Stimulated activated CD4-positive, alpha-beta T cell treated with anti-CD3 and anti-CD28 coated beads, Interleukin-12 subunit alpha, Interleukin-12 subunit beta, amount 100 ng/mL, for 48 hours (primary cell): ENCODE results near the gene CHAF1A.

Source experiments
- DNase-seq, 3 donors: peaks; one replicate each; pipeline ENCODE4 v3.0.0-alpha.2; 2020; ENCODE audit warnings: low read depth in 2 of 3, low spot score in 1 of 3

Gene CHAF1A

DNA sequence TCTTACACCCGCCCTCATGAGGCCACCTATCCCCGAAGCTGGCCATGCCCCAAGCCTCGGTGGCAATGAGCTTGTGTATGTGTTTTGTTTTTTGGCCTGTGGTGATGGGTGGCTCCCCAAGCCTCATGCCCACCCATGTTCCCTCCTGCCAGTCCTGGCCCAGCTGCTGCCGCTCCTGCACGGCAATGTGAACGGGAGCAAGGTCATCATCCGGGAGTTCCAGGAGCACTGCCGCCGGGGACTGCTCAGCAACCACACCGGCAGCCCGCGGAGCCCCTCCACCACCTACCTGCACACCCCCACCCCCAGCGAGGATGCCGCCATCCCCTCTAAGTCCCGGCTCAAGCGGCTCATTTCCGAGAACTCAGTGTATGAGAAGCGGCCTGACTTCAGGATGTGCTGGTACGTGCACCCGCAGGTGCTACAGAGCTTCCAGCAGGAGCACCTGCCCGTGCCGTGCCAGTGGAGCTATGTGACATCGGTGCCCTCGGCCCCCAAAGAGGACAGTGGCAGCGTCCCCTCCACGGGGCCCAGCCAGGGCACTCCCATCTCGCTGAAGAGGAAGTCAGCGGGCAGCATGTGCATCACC lies 30.6 kb downstream of the CHAF1A start:
- DNase-seq, result no peak

DNA sequence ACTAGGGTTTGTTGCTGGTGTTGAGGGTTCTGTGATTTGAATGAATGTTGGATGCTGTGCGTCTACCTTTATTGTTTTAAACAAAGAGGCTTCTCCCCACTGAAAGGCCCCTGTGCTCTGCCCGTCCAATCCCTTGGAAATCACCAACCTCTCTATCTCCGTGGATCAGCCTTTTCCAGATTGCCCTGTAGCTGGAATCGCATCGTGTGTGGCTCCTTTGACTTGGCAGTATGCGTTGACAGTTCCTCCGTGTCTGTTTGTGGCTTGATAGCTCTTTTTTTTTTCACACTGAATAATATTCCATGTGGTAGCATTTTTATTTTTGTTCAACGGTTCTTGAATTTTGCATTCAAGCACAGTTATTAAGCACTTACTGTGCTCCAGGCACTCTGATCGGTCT lies 32.0 kb downstream of the CHAF1A start:
- DNase-seq, result no peak

DNA sequence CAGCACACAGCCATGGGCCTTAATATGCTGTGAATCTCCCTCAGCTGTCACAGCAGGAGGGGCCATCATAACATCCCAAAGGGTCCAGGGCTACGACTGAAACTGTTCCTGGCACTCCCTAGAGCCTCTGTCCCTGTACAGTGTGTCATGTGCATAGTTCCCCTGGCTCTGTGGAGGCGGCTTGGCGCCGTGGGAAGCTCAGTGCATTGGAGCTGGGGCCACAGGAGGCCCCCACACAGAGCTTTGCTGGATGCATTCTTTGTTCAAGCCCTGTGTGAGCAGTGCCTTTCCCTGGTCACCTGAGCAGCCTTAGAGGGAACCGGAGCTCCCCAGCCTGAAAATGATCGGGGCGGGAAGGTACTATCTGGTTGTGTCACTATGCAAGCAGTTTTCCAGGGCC lies 33.8 kb downstream of the CHAF1A start:
- DNase-seq, result no peak

DNA sequence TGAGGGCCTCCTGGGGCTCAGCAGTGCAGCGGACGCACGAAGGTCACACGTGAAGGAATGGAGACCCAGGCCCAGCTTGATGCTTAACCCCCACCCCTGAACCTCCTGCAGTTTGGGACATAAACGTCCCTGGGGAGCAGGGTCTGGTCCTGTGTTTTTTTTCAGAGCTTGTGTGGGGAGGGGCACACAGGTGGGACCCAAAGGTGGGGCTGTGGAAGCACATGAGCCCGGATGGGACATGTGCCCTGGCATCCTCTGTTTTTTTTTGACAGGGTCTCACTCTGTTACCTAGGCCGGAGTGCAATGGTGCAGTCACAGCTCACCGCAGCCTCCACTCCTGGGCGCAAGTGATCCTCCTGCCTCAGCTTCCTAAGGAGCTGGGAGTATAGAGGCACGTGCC lies 34.7 kb downstream of the CHAF1A start:
- no peak for DNase-seq

DNA sequence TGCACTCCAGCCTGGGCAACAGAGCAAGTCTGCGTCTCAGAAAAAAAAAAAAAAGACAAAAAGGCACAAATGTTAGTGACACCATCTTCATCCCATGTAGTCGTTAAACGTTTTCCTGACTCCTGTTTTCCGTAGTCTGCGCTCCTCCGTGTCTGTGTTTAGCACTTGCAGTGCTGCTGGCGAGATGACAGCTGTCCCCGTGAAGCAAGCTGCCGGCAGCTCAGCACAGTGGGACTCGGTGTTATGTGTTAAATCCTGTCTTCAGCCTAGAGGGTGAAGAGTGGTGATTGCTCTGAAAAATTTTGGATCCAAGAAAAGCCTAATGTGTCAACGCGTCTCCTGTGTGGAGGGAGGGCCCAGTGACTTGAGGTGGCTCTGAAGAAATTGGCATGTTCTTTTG lies 36.8 kb downstream of the CHAF1A start:
- no peak for DNase-seq

DNA sequence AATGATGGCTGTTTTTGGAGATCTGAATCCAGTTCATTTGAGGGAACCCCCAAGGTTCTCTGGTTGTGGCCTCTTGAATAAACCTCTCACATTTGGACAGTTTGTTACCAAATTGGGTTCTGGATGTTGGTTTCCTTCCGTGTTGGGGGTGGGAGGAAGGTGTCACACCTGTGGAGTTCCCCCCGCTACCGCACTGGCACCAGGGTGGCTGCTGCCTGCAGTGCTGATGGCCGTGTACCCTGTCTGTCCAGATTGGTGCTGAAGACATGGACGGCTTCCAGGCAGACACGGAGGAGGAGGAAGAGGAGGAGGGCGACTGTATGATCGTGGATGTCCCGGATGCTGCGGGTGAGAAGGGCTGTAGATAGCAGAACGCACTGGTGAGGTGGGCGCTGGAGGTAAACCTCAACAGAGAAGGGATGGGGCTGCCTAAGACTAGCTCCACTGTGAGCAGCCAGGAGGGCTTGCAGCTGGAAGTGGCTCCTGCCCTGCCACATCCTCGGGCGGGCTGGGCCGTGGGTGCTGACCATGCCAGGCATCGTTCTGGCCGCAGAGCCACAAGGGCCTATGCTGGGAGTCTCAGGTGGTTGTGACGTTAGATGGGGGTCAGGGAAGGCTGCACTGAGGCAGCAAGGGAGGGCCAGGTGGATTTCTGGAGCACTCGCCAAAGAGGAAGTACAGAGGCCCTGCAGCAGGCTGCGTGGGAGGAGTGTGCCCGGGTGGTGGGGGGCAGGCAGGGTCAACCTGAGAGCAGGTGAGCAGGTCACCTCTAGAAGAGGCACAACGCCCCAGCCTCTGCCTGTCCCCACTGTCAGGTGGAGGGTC lies 39.8 kb downstream of the CHAF1A start:
- no peak for DNase-seq

DNA sequence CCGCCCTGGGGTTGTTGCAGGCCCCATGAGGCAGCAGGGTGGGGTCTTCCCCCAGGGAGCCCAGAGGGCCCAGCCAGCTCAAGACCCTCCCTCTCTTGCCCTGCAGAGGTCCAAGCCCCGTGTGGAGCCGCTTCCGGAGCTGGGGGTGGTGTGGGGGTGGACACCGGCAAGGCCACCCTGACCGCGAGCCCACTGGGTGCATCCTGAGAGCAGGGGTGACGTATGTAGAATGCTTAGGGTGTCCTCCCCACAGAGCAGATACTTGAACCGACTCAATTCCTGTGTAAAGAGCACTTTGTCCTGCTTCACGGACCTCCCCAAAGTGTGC lies 40.3 kb downstream of the CHAF1A start:
- DNase-seq, result no peak

DNA sequence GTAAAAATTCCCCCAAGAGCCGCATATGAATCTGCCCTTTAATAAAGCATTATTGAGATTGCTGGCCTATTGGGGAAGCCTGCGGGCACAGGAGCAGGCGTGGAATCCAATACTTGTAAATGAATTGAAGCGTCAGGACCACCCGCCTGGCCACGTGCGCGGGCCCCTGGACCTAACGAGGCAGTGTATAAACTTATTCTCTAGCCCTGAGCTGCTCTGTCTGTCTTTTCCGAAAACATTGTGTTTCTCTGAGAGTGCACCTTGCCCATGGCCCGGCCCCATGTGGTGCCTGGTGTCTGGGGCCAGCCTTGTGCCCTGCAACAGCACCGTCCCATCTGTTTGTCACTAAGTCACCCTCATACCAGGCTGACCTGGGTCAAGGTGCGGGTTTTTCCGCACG lies 40.7 kb downstream of the CHAF1A start:
- no peak for DNase-seq

DNA sequence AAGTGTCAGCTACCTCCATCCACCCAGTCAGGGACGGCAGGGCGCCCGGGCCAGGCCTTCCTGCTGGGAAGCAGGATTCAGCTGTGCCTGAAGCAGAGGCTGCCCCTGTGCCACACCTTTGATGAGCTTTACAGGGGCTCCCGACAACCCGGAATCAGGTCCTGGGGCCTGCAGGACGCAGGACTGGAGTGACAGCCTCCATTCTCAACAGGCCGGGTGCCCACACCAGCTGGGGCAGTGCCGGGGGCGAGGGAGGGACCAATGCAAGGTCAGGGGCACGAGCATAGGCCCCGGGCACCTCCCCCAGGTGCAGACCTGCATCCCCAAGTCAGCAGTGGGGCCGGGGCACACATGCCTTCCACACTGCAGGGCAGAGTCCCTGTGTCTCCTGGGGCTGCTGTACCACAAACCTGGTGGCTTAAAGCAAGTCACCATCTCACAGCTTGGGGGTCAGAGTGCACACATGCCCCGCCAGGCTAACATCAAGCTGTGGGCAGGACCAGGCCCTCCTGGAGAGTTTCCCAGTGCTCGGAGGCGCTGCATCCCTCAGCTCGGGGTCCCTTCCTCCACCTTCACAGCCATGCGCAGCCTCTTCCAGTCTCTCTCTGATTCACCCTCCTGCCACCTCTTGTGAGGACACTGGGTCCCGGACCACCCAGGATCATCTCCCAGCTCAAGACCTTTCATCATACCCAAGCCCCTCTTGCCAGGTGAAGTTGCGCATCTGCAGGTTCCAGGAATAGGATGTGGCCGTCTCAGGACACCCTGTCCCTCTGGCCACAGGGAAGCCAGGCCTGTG lies 41.7 kb downstream of the CHAF1A start:
- no peak for DNase-seq

DNA sequence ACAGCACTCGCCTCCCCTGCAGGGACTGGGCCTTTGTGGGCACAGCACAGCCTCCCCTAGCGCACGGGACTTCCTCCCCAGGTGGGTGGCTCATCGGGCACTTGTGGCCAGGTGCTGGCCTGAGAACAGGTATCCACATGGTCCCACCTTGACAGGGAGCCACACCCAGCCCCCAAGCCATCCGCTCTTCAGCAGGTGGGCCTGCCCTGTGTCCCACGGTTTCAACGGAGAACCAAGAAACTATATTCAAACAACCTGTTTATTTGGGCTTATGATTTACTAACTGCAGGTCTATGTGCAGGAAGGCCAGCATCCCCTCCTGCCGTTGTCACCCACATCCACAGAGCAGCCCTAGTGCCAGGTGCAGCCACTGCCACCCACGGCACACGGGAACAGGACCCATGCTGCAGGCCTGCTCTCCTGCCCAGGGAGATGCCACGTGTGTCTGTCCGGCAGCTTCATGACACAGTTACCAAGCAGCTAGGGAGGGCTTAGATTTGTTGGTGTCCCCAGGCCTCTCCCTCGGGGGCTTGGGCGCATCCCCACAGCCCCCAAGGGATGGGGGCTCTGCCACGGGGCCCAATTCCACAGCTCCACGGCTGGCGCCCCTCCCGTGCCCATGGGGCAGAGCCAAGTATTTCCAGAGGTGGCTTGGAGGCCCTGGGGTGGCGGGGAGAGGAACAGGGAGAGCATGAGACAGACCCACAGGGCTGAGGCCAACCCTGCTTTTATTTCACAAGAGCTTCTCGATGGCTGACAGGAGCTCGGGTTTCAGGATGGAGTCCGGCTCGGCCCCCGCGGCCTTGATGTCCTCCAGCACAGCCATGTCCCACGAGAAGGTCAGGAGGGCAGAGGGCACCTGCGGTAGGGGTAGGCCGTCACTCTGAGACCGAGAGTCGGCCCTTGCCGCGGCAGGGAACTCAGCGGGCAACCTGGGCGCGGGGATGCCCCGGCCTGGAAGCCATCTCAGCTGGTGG lies 42.6 kb downstream of the CHAF1A start:
- no peak for DNase-seq

DNA sequence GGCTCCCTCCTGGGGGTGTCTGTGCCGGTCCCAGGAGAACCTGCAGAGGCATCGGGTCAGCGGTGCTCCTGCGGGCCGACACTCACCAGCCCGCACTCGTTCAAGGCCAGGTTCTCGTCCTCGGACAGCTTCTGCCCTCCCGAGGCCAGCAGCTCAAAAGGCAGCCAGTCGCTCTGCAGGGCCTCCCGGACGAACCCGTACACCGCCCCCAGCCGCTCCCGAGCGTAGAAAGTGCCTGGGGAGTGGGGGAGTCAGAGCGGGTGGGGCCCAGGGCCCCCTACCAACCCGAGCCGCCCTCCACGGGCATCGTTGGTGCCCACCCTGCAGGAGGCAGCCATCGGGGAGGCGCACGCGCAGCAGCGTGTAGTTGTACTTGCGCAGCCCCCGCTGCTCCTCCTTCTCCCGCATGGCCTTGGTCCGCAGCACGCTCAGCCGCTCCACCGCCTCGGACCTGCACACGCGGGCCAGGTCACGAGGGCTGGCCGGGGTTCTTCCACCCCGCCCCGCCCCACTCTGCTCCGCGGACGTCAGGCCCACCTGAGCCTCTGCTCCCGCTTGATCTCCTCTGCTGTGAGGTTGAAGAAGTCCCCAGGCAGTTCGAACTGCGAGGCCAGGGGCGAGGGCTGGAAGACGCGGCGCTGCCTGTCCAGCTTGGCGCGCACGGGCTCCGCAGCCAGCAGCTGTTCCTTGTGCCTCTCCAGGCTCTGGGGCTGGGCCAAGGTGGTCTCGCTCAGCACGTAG lies 43.7 kb downstream of the CHAF1A start:
- no peak for DNase-seq

DNA sequence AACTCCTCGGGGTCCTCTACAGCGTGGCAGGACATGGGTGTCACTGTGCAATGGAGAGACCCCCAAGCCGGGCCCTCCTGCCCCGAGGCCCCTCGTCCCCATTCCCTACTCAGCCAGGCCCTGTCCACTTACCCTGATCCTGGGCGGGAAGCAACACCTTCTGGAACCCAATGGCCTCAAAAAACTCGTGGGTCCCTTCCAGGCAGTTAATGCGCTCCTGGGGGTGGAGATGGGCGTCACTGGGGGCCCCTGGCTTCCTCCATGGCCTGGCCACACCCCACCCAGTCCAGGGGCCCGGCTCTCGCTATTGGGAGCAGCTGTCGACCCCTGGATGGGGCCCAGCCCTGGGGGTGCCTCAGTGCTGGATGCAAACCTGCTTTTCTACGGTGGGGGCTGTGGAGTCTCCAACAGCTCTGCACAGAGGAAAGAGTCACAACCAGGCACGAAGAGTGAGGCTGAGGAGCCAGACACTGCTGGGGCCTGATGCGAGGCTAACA lies 44.3 kb downstream of the CHAF1A start:
- no peak for DNase-seq

DNA sequence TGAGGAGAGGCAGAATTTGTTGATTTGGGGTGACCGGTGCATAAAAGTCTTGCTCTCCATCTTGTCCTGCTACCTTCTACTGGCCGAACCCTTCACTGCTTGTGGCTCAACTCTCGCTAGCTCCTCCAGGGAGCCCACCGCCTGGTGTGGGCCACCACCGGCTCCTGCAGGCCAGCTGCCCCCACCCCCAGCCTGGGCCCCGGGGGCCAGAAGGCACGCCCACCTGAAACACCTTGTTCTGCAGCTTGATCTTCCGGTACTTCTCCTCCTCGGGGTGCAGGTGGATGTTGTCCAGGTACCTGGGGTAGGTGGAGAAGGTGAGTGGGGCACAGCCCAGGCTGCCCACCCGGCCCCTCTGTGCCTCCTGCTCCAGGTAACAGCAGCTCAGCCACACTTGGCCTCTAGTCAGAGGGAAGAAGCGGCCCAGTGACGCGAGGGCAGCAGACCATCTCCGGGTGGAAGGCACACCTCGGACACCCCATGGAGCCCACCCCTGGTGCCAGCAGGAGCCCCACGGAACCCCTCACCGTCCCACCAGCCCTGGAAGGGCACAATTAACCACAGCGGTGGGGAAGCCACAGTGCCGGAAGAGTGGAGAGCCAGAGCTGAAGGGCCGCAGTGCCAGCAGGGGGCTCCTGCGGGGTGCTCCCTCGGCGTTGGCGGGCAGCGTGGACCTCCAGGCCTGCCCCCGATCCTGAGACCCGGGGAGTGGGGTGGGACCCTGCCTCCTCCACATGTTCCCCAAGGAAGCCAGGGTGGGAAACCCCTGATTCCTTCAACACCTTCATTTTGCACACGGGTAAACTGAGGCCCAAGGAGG lies 45.1 kb downstream of the CHAF1A start:
- DNase-seq, result no peak

DNA sequence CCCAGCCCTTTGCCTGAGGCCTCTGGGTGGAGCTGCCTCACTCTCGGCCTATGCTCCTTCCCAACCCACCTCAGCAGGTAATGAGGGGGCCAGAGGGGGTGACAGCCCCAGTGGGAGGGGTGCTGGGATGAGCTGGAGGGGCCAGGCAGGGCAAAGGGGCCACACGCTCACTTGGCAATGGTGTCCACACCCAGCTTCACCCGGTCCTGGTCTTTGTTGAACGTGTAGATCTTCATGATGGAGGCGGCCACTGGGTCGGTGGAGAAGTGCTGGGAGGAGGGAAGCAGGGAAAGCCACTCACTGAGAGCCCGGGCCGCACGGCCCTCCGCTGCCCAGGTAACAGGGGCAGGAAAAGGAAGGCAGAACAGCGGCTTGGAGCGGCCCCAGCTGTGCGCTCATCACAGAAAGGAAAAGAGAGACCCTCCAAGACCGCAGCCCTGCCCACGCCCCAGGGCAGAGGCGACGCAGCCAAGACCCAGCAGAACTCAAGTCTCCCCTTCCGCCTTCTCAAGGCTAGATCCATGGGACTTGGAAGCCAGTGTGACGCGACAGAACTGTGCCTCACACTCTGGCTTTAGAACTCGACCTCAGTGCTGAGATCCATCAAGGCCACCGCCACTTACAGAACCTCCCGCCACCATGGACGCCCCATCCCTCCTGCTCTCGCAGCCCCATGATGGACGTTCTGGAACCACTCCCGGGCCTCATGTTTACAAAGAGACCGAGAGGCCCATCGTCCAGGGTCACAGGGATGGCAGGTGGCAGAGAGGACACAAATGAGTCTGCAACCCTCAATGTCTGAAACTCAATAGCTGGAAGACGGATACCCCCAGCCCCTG lies 45.9 kb downstream of the CHAF1A start:
- no peak for DNase-seq

DNA sequence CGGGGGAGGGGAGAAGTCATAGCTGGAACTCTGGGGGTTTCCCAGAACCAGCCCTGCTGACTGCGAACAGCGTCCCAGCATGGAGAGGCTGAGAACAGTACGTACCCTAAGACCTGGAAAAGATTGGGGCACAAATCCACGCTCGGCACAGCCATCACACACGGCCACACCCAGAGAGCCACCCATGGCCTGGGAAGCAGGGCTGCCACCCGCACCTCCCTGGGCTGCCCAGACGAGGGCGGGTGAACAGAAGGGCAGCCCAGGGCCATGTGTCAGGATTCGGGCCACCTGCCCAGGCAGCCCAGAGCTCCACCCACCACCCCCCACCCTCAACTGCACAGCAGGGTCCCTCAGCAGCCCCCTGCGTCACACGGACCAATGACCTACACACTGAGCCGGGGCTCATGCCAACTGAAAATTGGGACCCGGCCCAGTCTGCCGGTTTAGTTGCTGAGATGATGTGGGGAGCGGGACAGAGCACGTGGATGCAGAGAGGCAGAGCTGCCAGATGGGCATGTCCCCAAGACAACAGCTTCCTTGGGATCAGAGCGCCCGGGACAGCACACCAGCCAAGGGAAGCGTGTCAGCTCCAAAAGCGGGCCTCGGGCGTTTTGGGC lies 46.7 kb downstream of the CHAF1A start:
- no peak for DNase-seq

DNA sequence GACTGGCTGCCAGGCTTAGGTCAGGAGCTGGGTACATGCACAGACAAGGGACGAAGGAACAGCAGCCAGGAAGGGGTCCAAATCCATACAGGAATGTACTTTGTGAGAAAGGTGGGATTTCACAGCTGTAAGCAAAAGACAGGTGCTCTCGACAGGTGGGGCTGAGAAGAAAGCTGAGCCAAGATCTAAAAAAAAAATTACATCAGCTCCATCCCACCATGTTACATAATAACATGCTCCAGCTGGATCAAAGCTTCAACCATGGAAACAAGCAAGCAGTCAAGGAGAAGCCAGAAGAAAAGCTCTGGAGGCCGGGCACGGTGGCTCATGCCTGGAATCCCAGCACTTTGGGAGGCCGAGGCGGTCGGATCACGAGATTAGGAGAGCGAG lies 47.2 kb downstream of the CHAF1A start:
- DNase-seq, result no peak

DNA sequence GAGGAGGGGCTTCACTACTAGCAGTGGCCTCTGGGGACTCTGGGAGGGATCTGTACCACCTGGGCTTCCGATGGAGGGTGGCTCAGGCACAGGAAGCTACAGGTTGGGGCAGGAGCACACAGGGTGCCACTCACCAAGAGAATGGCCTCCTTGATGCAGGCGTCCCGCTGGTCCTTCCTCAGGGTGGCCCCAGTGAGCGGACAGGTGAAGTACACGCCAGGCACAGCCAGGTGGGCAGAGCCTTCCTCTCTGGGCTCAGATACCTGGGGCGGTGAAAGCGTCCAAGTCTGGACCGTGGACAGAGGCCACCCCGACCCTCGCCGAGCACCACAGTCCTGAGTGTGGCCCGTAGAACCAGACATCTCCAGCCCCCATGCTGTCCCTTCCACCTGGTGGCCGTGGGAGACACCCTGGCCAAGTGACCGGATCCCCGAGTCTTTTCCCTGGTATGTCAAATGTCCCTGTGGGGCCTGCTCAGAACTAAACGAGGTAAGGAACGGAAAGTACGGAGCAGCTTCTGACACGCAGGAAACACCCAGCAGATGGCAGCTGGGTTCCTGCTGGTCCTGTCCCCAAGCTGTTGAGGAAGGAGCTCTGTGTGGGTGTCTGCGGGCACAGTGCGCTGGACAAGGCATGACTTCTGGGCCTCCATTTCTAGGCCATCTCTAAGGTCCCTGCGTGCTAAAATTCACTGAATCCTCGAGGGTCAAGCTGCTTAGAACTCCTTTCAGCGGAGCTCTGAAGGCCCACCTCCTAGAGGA lies 50.0 kb downstream of the CHAF1A start:
- no peak for DNase-seq
